ENCODE data around the gene KRTAP5-3. TPM values are rescaled to one million over a fixed set of nuclear protein-coding genes. Genes with fewer than 3 reads are reported as not detected.
A peak's percentile ranks its signal among the peaks of the same experiment; 100 is the strongest.

KRTAP5-3 gene
- total and polyA plus RNA-seq, 2 of the 13 experiments (the other 11 are each of a cell fraction or from before 2014, with no cell fraction given): not detected

- TF ChIP-seq, protein P1, sequence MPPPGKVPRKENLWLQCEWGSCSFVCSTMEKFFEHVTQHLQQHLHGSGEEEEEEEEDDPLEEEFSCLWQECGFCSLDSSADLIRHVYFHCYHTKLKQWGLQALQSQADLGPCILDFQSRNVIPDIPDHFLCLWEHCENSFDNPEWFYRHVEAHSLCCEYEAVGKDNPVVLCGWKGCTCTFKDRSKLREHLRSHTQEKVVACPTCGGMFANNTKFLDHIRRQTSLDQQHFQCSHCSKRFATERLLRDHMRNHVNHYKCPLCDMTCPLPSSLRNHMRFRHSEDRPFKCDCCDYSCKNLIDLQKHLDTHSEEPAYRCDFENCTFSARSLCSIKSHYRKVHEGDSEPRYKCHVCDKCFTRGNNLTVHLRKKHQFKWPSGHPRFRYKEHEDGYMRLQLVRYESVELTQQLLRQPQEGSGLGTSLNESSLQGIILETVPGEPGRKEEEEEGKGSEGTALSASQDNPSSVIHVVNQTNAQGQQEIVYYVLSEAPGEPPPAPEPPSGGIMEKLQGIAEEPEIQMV (CRISPR knock-in tag; IDR thresholded peaks at IDR 0.05; ENCODE audit: low read depth): 0 out of 2 replicates have a peak, but pooled peaks have one; percentile 48
- TF ChIP-seq BCL3 (CRISPR knock-in tag; IDR thresholded peaks at IDR 0.05) (peak; percentile 55; the same call in 1 of the 2 replicates), IKZF1 (IDR thresholded peaks at IDR 0.05) (no peak), ZBTB4 (CRISPR knock-in tag; IDR thresholded peaks at IDR 0.05; ENCODE audit: borderline replicate concordance) (peak; percentile 99; the same call in 1 of the 2 replicates), NONO (IDR thresholded peaks at IDR 0.05) (no peak), NONO (CRISPR knock-in tag; conservative IDR thresholded peaks at IDR 0.05) (no peak), SP5 (CRISPR knock-in tag; IDR thresholded peaks at IDR 0.05; ENCODE audit: borderline replicate concordance, low read depth) (0 out of 2 replicates have a peak, but pooled peaks have one; percentile 34), FOSL2 (CRISPR knock-in tag; IDR thresholded peaks at IDR 0.05) (0 out of 2 replicates have a peak, but pooled peaks have one; percentile 33), TFAP4 (IDR thresholded peaks at IDR 0.05; ENCODE audit: borderline replicate concordance, low read depth) (peak; percentile 71; the same call in 1 of the 2 replicates), ARNTL (CRISPR knock-in tag; IDR thresholded peaks at IDR 0.05) (peak; percentile 90), GATAD1 (CRISPR knock-in tag; IDR thresholded peaks at IDR 0.05) (0 out of 2 replicates have a peak, but pooled peaks have one; percentile 20), BRCA1 (CRISPR knock-in tag; IDR thresholded peaks at IDR 0.05) (no peak)
- TF ChIP-seq, protein P2, sequence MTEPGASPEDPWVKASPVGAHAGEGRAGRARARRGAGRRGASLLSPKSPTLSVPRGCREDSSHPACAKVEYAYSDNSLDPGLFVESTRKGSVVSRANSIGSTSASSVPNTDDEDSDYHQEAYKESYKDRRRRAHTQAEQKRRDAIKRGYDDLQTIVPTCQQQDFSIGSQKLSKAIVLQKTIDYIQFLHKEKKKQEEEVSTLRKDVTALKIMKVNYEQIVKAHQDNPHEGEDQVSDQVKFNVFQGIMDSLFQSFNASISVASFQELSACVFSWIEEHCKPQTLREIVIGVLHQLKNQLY (CRISPR knock-in tag; IDR thresholded peaks at IDR 0.05): peak; percentile 84
- TF ChIP-seq, protein P3, sequence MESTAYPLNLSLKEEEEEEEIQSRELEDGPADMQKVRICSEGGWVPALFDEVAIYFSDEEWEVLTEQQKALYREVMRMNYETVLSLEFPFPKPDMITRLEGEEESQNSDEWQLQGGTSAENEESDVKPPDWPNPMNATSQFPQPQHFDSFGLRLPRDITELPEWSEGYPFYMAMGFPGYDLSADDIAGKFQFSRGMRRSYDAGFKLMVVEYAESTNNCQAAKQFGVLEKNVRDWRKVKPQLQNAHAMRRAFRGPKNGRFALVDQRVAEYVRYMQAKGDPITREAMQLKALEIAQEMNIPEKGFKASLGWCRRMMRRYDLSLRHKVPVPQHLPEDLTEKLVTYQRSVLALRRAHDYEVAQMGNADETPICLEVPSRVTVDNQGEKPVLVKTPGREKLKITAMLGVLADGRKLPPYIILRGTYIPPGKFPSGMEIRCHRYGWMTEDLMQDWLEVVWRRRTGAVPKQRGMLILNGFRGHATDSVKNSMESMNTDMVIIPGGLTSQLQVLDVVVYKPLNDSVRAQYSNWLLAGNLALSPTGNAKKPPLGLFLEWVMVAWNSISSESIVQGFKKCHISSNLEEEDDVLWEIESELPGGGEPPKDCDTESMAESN (CRISPR knock-in tag; conservative IDR thresholded peaks at IDR 0.05): 0 out of 2 replicates have a peak, but pooled peaks have one; percentile 27
- TF ChIP-seq, protein P4, sequence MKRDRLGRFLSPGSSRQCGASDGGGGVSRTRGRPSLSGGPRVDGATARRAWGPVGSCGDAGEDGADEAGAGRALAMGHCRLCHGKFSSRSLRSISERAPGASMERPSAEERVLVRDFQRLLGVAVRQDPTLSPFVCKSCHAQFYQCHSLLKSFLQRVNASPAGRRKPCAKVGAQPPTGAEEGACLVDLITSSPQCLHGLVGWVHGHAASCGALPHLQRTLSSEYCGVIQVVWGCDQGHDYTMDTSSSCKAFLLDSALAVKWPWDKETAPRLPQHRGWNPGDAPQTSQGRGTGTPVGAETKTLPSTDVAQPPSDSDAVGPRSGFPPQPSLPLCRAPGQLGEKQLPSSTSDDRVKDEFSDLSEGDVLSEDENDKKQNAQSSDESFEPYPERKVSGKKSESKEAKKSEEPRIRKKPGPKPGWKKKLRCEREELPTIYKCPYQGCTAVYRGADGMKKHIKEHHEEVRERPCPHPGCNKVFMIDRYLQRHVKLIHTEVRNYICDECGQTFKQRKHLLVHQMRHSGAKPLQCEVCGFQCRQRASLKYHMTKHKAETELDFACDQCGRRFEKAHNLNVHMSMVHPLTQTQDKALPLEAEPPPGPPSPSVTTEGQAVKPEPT (CRISPR knock-in tag; IDR thresholded peaks at IDR 0.05; ENCODE audit: low read depth): no peak
Observed at GRCh38 chr11:1654388-1655167, 46.3 kb upstream of the KRTAP5-3 start (continued).
